Stimulated activated CD8-positive, alpha-beta memory T cell treated with anti-CD3 and anti-CD28 coated beads, Interleukin-7, amount 100 ng/mL, for 4 hours (primary cell): Measurements from ENCODE around the gene FNBP1L.
"Not testable (repeated sequence)": the region's sequence is repeated elsewhere in the genome, so short reads cannot be mapped to it uniquely, and the experiment has no call there.

Source experiments
- DNase-seq, 2 donors: peaks; one replicate each; pipeline ENCODE4 v3.0.0-alpha.2; 2020; ENCODE audit warnings: low read depth in 2 of 2

FNBP1L gene

GRCh38 chr1:93532780-93533378 lies 85.0 kb downstream of the FNBP1L start:
- no peak for DNase-seq

GRCh38 chr1:93533677-93534076 lies 85.8 kb downstream of the FNBP1L start:
- no peak for DNase-seq

DNA sequence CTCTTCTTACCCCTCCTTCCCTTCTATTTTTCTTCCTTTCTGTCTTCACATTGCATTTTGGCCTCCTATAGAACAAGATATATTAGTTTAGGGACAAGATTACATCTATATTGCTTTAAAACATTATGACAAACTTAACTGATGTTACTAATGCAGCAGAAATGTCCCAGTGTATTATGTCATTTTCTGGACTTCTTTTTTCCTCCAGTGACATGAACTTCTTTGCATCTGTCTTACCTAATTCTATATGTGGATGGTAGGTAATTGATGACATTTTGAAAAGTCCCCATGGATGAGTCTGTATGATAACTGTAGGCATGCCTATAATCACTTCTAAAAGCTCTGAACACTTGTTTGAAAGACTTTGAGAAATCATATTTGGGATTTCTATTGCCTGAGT lies 89.5 kb downstream of the FNBP1L start:
- no peak for DNase-seq

- DNase-seq = no peak
Observed at GRCh38 chr1:93537924-93538323, 90.0 kb downstream of the FNBP1L start.

- DNase-seq = no peak
Observed at GRCh38 chr1:93541045-93541444, 93.1 kb downstream of the FNBP1L start.

- DNase-seq = no peak
Observed at GRCh38 chr1:93542398-93542797, 94.5 kb downstream of the FNBP1L start.

- no peak for DNase-seq
Observed at GRCh38 chr1:93546162-93546863, 98.4 kb downstream of the FNBP1L start.

- no peak for DNase-seq
Observed at GRCh38 chr1:93549131-93549530, 101.2 kb downstream of the FNBP1L start.

DNA sequence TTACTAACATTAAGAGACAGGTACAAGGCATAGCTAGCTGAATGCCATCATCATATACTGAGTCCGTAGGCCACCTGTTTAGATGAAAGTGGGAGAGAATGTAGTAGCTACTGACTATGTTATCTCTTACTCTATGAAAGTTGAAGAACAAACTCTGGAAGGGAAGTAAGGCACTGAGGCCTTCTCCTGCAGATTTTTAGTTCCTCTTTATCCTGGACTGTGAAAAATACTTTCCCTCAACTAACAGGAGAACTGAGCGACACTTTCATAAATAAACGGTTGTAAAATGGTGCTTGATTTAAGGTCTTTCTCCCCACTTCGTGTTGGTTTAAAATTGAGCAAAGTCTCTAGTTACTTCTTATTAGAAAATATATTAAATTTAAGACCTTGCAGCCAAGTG lies 101.9 kb downstream of the FNBP1L start:
- DNase-seq = no peak

GRCh38 chr1:93552741-93553455 lies 105.0 kb downstream of the FNBP1L start:
- DNase-seq = no peak

DNA sequence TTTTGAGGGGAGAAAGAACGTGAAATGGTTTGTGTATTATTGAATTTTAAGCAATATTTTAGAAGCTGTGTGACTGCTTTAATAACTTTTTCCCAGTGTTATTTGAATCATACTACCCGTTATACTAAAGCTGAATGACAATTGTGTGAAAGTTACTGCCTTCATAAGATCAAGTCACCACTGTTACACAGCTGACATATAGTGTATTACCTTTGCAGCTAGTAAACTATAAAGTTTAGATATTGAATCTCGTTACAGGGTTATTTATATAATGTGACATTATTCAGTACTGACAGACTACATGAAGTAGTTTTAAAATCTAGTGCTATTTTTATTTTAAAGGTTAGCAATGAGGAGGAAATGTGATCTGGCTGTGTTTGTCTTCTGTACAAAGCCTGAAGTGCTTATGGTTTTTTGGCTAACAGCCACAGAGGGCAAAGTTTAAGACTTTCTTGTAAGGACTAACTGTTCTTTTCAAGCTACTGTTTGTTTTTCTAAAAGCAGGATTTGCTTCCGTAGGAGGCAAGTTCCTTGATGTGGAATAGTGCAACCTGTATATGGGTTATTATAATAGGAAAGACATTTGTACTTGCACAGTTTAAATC lies 106.1 kb downstream of the FNBP1L start:
- not testable (repeated sequence) for DNase-seq

GRCh38 chr1:93554883-93555872 lies 107.3 kb downstream of the FNBP1L start:
- no peak for DNase-seq

DNA sequence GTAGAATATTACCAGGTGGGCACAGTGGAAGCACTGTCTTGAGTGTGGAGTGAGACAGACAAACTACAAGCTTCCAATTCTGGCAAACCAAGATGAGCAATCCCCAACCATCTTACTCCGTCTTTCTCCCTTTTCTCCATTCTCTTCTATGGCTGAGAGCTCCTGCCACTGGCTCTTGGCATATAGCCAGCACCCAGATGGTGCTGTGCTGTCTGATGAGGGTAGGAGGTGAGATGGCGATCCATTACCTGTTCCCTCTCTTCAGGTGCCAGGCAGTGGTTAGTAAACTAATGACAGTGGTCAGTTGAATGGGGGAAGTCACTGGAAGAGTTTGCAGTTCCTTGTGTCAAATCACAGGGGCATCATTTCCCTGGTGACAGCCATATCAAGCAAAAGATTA lies 108.4 kb downstream of the FNBP1L start:
- DNase-seq = no peak

DNA sequence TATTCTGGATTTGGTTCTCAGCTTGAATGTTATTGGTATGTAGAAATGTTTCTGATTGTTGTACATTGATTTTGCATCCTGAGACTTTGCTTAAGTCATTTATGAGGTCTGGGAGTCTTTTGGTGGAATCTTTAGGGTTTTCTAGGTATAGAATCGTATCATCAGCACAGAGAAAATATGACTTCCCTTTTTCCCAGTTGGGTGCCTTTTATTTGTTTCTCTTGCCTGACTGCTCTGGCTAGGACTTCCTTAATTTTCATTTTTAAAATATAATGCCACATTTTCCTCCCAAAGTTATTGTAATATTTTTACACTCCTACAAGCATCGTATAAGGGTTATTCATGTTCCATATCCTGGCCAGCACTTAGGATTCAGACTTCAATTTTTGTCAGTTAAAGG lies 111.1 kb downstream of the FNBP1L start:
- no peak for DNase-seq

DNA sequence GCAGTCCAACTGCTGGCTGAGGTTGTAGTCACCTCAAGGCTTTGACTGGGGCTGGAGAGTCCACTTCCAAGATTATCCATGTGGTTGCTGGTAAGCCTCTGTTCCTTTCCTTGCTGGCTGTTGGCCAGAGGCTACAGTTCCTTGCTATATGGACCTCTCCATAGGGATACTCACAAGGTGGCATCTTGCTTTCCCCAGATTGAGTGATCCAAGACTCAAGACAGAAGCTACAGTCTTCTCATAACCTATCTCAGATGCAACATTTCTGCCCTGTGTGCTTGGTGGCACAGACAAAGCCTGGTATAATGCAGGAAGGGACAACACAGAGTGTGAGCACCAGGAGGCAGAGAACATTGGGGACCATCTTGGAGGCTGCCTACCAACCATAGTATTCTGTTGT lies 111.8 kb downstream of the FNBP1L start:
- no peak for DNase-seq

GRCh38 chr1:93565496-93566206 lies 117.7 kb downstream of the FNBP1L start:
- no peak for DNase-seq

DNA sequence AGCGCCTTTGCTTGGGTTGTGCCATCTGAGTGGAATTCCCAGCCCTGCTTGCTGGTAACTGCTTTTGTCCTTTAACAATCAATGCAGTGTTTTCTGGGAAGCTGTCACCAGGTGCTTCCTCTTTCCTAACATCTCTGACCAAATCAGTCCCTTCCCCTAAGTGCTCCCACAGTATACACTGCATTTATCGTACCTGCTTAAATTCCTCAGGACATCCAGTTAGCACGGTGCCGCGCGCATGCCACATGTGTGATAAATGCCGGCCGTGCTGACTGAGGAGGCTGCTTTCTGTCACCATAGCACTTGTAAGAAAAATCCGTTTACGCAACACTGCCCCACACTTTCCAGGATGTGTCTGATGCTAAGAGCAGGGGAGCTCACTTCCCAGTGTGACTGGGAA lies 118.3 kb downstream of the FNBP1L start:
- no peak for DNase-seq

DNA sequence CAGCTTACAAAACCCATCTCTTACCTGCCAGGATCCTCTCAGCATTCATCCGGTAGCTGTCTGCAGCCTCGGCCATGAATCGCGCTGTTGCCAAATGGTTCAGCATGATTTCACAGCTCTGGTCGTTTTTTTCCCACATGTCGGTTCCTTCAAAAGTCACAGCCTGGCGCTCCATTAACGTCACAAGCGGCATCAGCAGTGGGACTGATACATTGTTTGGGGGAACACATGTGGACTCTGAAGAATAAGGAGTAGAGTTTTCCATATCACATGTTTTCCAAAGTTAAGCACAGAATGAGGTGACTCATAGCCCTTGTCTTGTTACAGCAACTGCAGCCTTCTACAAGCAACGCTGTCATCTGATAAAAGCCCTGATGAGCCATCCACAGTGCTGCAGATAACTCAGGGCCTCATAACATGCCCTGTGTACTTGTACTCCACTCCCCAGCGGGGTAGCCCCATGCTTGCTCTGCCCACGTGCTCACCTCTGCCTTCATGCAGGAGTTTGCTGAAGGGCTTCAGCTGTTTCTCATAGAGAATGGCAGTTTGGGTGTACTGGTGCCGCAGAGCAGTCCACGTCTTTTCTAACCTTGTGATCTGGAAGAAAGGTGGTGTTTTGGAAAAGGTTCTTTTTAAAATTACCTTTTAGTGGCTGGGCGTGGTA lies 119.5 kb downstream of the FNBP1L start:
- DNase-seq = no peak

DNA sequence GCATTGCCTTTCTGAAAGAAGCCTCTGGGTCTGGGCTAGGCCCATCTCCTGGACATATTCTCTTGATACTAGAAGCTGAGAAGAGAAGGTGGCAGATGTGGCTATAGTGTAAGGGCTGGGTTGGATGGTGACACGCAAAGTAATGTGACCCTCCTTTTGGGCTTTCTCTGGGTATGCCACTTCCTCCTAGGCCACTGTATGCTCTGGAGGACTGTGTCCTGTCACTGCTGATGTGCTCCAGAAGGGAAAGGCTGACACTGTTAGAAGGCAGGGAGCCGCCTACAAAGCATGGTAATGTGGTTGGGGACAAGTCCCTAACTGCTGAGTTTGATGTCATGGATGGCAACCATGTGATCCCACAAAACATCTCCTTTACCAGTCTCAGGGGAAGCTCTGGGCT lies 121.6 kb downstream of the FNBP1L start:
- DNase-seq = no peak

DNA sequence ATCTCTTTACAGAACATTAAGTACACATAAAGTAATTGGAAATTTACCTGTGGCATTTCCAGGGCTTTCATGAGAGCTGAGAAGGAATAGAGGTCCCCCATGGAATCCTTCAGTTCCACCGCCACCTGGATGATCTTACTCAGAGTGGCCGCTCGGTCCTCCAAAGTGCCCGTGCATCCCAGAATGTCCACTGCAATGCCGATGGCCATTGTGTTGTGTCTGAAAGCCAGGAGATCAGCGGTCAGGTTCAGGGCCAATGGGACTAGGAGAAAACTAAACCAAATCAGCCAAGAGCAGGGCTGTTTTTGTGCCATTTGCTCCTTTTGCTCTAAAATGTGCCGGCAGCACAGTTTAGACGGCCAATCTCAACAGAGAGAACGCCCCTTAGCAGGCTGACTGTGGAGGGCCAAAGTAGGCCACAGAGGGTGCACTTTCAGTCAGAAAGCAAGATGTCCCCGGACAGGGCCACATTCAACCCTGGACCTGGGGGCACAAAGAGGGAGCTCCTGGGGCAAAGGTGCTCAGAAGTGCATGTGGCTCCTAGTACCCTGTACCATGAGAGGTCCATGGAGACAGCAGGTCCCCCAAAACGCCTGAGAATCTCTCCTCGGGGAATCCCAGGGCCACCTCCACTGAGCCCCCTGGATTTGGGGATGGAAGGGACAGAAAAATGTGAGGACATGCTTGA lies 123.8 kb downstream of the FNBP1L start:
- no peak for DNase-seq
